HEK293 (cell line): ENCODE results near the gene EIF4A2.

ENCODE experiments used
- CTCF ChIA-PET: fragments of 350-600 bp; formaldehyde crosslinking; extraction: SDS; loops from one replicate; lab custom pipeline; 2021; ENCODE audit warnings: antibody characterized with exemption; lab: Yijun Ruan, JAX
- POLR2A ChIA-PET: fragments of 300-600 bp; formaldehyde crosslinking; extraction: SDS; loops from one replicate; lab custom pipeline; 2020; ENCODE audit warnings: antibody characterized with exemption, inconsistent platforms; lab: Yijun Ruan, JAX
- H3K27ac ChIP-seq: fragments of 200-500 bp; sonication (Bioruptor generic); 2 replicates; pipeline ENCODE4 v1.5.1; 2014; ENCODE audit warnings: low read depth, low read length, control low read depth, inconsistent platforms; ENCODE audit errors: extremely low read depth
- H3K36me3 ChIP-seq, 2 experiments: fragments of 200-500 bp in 1 of 2; sonication (Bioruptor generic) in 1 of 2; 1 replicate in 1 of 2; 2 replicates in 1 of 2; pipeline ENCODE4 v1.5.1; 2014 to 2017; ENCODE audit warnings: inconsistent platforms in 2 of 2, low read length in 2 of 2; ENCODE audit not compliant: control insufficient read depth in 2 of 2, insufficient read depth in 1 of 2
- H3K4me1 ChIP-seq: fragments of 200-500 bp; sonication (Bioruptor generic); 2 replicates; pipeline ENCODE4 v1.5.1; 2014; ENCODE audit warnings: mild to moderate bottlenecking, low read length, inconsistent platforms; ENCODE audit not compliant: control insufficient read depth, insufficient read depth
- H3K4me3 ChIP-seq: 2 replicates; pipeline ENCODE4 v1.5.1; 2011; ENCODE audit warnings: low read depth, mild to moderate bottlenecking, control low read depth, low read length, moderate library complexity
- H3K9me3 ChIP-seq: fragments of 200-500 bp; sonication (Bioruptor generic); 2 replicates; pipeline ENCODE4 v1.5.1; 2014; ENCODE audit warnings: low read depth, low read length, inconsistent platforms; ENCODE audit not compliant: control insufficient read depth, insufficient read depth
- BCL11B ChIP-seq: fragments of 450-650 bp; formaldehyde crosslinking; IDR thresholded peaks from 2 replicates; pipeline ENCODE4 v1.5.1; 2016; ENCODE audit warnings: low read depth, missing biosample characterization, missing genetic modification characterization
- KLF10 ChIP-seq: fragments of 450-650 bp; IDR thresholded peaks from 2 replicates; pipeline ENCODE4 v1.5.1; 2018; ENCODE audit warnings: missing biosample characterization, mild to moderate bottlenecking, missing genetic modification characterization
- REPIN1 ChIP-seq: fragments of 450-650 bp; formaldehyde crosslinking; IDR thresholded peaks from 2 replicates; pipeline ENCODE4 v1.5.1; 2017; ENCODE audit warnings: missing biosample characterization, missing genetic modification characterization, low read depth
- SCRT2 ChIP-seq: fragments of 450-650 bp; formaldehyde crosslinking; IDR thresholded peaks from 2 replicates; pipeline ENCODE4 v1.5.1; 2016; ENCODE audit warnings: missing biosample characterization, missing genetic modification characterization
- SETDB1 ChIP-seq: IDR thresholded peaks from one replicate; pipeline ENCODE4 v1.6.1; 2017; ENCODE audit warnings: mild to moderate bottlenecking, low read length, moderate library complexity, mixed read lengths; ENCODE audit not compliant: insufficient read length
- ZNF544 ChIP-seq: fragments of 450-650 bp; formaldehyde crosslinking; IDR thresholded peaks from 2 replicates; pipeline ENCODE4 v1.5.0; 2017; ENCODE audit warnings: missing biosample characterization, missing genetic modification characterization
- ZNF677 ChIP-seq: fragments of 450-650 bp; IDR thresholded peaks from 2 replicates; pipeline ENCODE4 v1.5.0; 2018; ENCODE audit warnings: missing biosample characterization, mild to moderate bottlenecking, missing genetic modification characterization, moderate library complexity
- TF ChIP-seq, protein P1 (sequence below): fragments of 450-650 bp; formaldehyde crosslinking; IDR thresholded peaks from 2 replicates; pipeline ENCODE4 v1.5.1; 2016; ENCODE audit warnings: missing biosample characterization, missing genetic modification characterization
- TF ChIP-seq, protein P2 (sequence below): fragments of 450-650 bp; formaldehyde crosslinking; IDR thresholded peaks from 2 replicates; pipeline ENCODE4 v1.5.1; 2016; ENCODE audit warnings: missing biosample characterization, missing genetic modification characterization

Gene EIF4A2

DNA sequence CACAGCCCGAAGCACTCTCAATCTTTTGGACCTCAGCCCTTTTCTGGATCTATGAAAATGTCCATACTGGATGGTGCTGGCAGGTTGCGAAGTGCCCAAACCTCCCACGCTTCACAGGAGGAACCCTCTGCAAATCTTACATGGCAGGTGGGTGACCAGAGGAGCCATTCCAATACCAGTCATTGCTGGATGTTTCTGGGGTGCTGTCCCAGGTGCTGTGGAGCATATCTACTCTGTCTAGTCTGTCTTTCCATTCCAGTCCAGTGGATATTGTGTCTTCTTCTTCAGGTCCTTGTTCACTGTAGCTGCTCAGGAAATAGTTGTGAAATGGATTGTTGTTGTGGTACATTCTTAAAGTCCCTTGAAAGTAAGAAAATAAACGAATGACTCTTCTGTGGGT, 48.4 kb downstream of the EIF4A2 start:
- POLR2A ChIA-PET = no interaction called here
- no peak overlapping the region for H3K4me3 ChIP-seq
- CTCF ChIA-PET = interaction anchor here (2.2 kb wide), 1 partner anchor 18 kb away, joined by 7 read pairs; no protein-coding TSS in a partner anchor
- H3K36me3 ChIP-seq = no peaks in the 10 kb centered on the region
- no peak overlapping the region for H3K27ac ChIP-seq
- H3K9me3 ChIP-seq = no peaks in the 10 kb centered on the region
- H3K4me1 ChIP-seq = no peaks in the 10 kb centered on the region
- no peak for TF ChIP-seq SETDB1
- no peak for TF ChIP-seq ZNF677 (tag by site-specific recombination)
- TF ChIP-seq, protein P1, sequence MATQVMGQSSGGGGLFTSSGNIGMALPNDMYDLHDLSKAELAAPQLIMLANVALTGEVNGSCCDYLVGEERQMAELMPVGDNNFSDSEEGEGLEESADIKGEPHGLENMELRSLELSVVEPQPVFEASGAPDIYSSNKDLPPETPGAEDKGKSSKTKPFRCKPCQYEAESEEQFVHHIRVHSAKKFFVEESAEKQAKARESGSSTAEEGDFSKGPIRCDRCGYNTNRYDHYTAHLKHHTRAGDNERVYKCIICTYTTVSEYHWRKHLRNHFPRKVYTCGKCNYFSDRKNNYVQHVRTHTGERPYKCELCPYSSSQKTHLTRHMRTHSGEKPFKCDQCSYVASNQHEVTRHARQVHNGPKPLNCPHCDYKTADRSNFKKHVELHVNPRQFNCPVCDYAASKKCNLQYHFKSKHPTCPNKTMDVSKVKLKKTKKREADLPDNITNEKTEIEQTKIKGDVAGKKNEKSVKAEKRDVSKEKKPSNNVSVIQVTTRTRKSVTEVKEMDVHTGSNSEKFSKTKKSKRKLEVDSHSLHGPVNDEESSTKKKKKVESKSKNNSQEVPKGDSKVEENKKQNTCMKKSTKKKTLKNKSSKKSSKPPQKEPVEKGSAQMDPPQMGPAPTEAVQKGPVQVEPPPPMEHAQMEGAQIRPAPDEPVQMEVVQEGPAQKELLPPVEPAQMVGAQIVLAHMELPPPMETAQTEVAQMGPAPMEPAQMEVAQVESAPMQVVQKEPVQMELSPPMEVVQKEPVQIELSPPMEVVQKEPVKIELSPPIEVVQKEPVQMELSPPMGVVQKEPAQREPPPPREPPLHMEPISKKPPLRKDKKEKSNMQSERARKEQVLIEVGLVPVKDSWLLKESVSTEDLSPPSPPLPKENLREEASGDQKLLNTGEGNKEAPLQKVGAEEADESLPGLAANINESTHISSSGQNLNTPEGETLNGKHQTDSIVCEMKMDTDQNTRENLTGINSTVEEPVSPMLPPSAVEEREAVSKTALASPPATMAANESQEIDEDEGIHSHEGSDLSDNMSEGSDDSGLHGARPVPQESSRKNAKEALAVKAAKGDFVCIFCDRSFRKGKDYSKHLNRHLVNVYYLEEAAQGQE (tag by site-specific recombination) = peak; percentile 80
- no peak for TF ChIP-seq ZNF544
- TF ChIP-seq KLF10 = no peak

DNA sequence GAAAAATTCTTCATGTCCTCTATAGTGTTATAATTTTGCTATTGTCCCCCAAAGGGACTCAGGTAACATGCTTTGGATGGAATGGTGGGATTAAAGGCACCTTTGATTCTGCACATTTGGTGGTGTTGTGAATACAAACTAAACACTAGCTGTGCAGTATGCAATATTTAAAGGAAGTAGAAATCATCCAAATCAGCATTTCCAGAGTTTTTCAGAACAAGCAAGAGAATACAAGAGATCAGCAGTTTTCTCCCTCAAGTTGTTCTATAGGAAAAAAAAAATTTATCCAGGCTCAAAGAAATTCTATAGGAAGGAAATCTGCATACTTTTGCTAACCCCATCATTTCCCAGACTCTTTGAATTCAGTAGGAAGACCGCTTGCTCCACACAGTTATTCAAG, 48.9 kb downstream of the EIF4A2 start:
- CTCF ChIA-PET = interaction anchor here (2.2 kb wide), 1 partner anchor 17 kb away, joined by 7 read pairs; no protein-coding TSS in a partner anchor
- H3K36me3 ChIP-seq = no peaks in the 10 kb centered on the region
- TF ChIP-seq REPIN1 (tag by site-specific recombination) (no peak), BCL11B (tag by site-specific recombination) (no peak), SCRT2 (no peak)
- TF ChIP-seq, protein P2, sequence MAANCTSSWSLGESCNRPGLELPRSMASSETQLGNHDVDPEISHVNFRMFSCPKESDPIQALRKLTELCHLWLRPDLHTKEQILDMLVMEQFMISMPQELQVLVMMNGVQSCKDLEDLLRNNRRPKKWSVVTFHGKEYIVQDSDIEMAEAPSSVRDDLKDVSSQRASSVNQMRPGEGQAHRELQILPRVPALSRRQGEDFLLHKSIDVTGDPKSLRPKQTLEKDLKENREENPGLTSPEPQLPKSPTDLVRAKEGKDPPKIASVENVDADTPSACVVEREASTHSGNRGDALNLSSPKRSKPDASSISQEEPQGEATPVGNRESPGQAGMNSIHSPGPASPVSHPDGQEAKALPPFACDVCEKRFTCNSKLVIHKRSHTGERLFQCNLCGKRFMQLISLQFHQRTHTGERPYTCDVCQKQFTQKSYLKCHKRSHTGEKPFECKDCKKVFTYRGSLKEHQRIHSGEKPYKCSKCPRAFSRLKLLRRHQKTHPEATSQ (tag by site-specific recombination) = no peak
- no peaks in the 10 kb centered on the region for H3K9me3 ChIP-seq
- POLR2A ChIA-PET = no interaction called here
- H3K27ac ChIP-seq = no peak overlapping the region
- no peaks in the 10 kb centered on the region for H3K4me1 ChIP-seq
- no peak overlapping the region for H3K4me3 ChIP-seq
